Testis (tissue), 2 donors: ENCODE data around the gene SPINK8.

Source experiments
- CTCF ChIP-seq, 3 experiments: fragments of 450-650 bp in 2 of 3; fragments of 200-600 bp in 1 of 3; sonication (generic) in 1 of 3; IDR thresholded peaks; one replicate each; pipeline ENCODE4 v1.5.1; 2016 to 2019; ENCODE audit warnings: antibody characterized with exemption in 3 of 3, mild to moderate bottlenecking in 2 of 3, moderate library complexity in 1 of 3
- POLR2A ChIP-seq: fragments of 450-650 bp; IDR thresholded peaks from one replicate; pipeline ENCODE4 v1.6.1; 2017; ENCODE audit warnings: antibody characterized with exemption, mild to moderate bottlenecking, moderate library complexity

DNA sequence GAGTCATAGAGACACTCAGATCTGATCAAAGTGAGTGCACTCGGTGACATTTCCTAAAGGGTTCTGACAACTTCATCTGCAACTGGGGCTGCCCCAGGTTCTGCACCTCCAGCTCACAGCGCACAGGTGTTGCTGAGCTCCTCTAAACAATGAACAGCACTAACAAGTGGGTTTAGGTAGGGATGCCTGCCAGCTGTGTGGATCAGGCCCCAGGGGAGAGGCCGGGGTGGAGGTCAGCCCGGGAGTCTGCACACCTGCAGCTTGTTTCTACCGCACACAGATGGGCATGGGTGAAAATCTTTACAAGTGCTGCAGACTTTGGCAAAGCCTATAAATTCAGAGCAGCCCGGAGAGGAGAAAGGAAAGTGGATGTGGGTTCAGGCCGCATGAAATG lies 38.9 kb upstream of the SPINK8 start:
- no peak for TF ChIP-seq CTCF (IDR thresholded peaks at IDR 0.05)
- no peak for TF ChIP-seq POLR2A
